IMR-90 (cell line): Measurements from ENCODE around the gene STIL. TPM values are rescaled to one million over a fixed set of nuclear protein-coding genes. Genes with fewer than 3 reads are reported as not detected.

Experiments used
- ATAC-seq: fragments of 200-7000 bp; cut with Tn5 transposase; 2 replicates; pipeline ENCODE4 v1.9.1; 2020; ENCODE audit warnings: low read depth, mild to moderate bottlenecking, moderate library complexity
- BruUV-seq: library from RNA; stranded (reverse); fragments of 400-500 nt; replicated peaks from 2 replicates; lab custom pipeline; 2021; lab: Mats Ljungman, UMichigan
- CTCF ChIA-PET: fragments of 300-600 bp; formaldehyde crosslinking; extraction: SDS; loops from one replicate; lab custom pipeline; 2021; ENCODE audit warnings: antibody characterized with exemption; lab: Yijun Ruan, JAX
- POLR2A ChIA-PET: fragments of 300-600 bp; sonication (Branson Sonifier 250); formaldehyde crosslinking; loops from one replicate; lab custom pipeline; 2022; ENCODE audit warnings: antibody characterized with exemption; ENCODE audit not compliant: unreplicated experiment; lab: Charles Lee
- DNase-seq: peaks from one replicate; pipeline ENCODE4 v3.0.0; 2013
- H2AFZ ChIP-seq: replicated peaks from 2 replicates; pipeline ENCODE3; 2013; ENCODE audit warnings: low read length, mild to moderate bottlenecking; ENCODE audit not compliant: poor library complexity
- H2AK5ac ChIP-seq: 2 replicates; pipeline ENCODE4 v1.6.1; 2013; ENCODE audit warnings: low read depth, low read length, inconsistent platforms
- H2AK9ac ChIP-seq: replicated peaks from 2 replicates; pipeline ENCODE3; 2013; ENCODE audit warnings: mild to moderate bottlenecking, low read depth, low read length, moderate library complexity; ENCODE audit not compliant: poor library complexity
- H2BK120ac ChIP-seq: 2 replicates; pipeline ENCODE4 v1.6.1; 2013; ENCODE audit warnings: low read depth, low read length, inconsistent platforms
- H2BK15ac ChIP-seq: 3 replicates; pipeline ENCODE4 v1.6.1; 2013; ENCODE audit warnings: low read depth, low read length, inconsistent platforms
- H2BK20ac ChIP-seq: 2 replicates; pipeline ENCODE4 v1.6.1; 2013; ENCODE audit warnings: low read depth, mild to moderate bottlenecking, inconsistent platforms, low read length, moderate library complexity
- H2BK5ac ChIP-seq: 2 replicates; pipeline ENCODE4 v1.6.1; 2013; ENCODE audit warnings: mild to moderate bottlenecking, low read depth, low read length, inconsistent platforms; ENCODE audit not compliant: poor library complexity, severe bottlenecking
- H3K14ac ChIP-seq: replicated peaks from 2 replicates; pipeline ENCODE4 v1.6.1; 2013; ENCODE audit warnings: low read depth, low read length, inconsistent platforms
- H3K18ac ChIP-seq: 2 replicates; pipeline ENCODE4 v1.6.1; 2013; ENCODE audit warnings: low read depth, low read length, control low read depth
- H3K23ac ChIP-seq: 2 replicates; pipeline ENCODE4 v1.6.1; 2013; ENCODE audit warnings: low read depth, low read length, inconsistent platforms
- H3K27ac ChIP-seq: 2 replicates; pipeline ENCODE4 v1.5.1; 2013; ENCODE audit warnings: mild to moderate bottlenecking, control low read depth, low read length; ENCODE audit not compliant: insufficient read depth
- H3K27me3 ChIP-seq: 2 replicates; pipeline ENCODE4 v1.6.1; 2013; ENCODE audit warnings: low read length; ENCODE audit not compliant: control insufficient read depth, insufficient read depth
- H3K36me3 ChIP-seq: 2 replicates; pipeline ENCODE4 v1.6.1; 2013; ENCODE audit warnings: low read length, mixed read lengths; ENCODE audit not compliant: control insufficient read depth, insufficient read depth
- H3K4ac ChIP-seq: 2 replicates; pipeline ENCODE4 v1.6.1; 2013; ENCODE audit warnings: low read depth, low read length, inconsistent platforms
- H3K4me1 ChIP-seq: 2 replicates; pipeline ENCODE4 v1.6.1; 2013; ENCODE audit warnings: low read length, mixed read lengths; ENCODE audit not compliant: control insufficient read depth, insufficient read depth
- H3K4me2 ChIP-seq: 2 replicates; pipeline ENCODE4 v1.6.1; 2013; ENCODE audit warnings: low read depth, mild to moderate bottlenecking, control low read depth, low read length, moderate library complexity
- H3K4me3 ChIP-seq: 2 replicates; pipeline ENCODE4 v1.5.1; 2013; ENCODE audit warnings: low read depth, mild to moderate bottlenecking, control low read depth, low read length, moderate library complexity; ENCODE audit not compliant: insufficient read depth
- H3K56ac ChIP-seq: 2 replicates; pipeline ENCODE4 v1.6.1; 2013; ENCODE audit warnings: low read length, inconsistent platforms; ENCODE audit not compliant: insufficient read depth; ENCODE audit errors: extremely low read depth
- H3K79me1 ChIP-seq, 2 experiments: 2 replicates each; pipeline ENCODE4 v1.6.1; 2013; ENCODE audit warnings: low read length in 2 of 2, inconsistent platforms in 1 of 2, low read depth in 1 of 2
- H3K9ac ChIP-seq: 2 replicates; pipeline ENCODE4 v1.6.1; 2013; ENCODE audit warnings: low read depth, low read length, control low read depth
- H3K9me1 ChIP-seq: 2 replicates; pipeline ENCODE4 v1.6.1; 2013; ENCODE audit warnings: low read length, inconsistent platforms; ENCODE audit not compliant: insufficient read depth
- H3K9me3 ChIP-seq: 2 replicates; pipeline ENCODE4 v1.6.1; 2013; ENCODE audit warnings: low read length; ENCODE audit not compliant: control insufficient read depth, insufficient read depth
- H4K20me1 ChIP-seq: 2 replicates; pipeline ENCODE4 v1.6.1; 2013; ENCODE audit warnings: low read length, inconsistent platforms; ENCODE audit not compliant: insufficient read depth
- H4K5ac ChIP-seq: 2 replicates; pipeline ENCODE4 v1.6.1; 2013; ENCODE audit warnings: mild to moderate bottlenecking, low read depth, low read length, control low read depth
- H4K8ac ChIP-seq, 2 experiments: 2 replicates each; pipeline ENCODE4 v1.6.1; 2013; ENCODE audit warnings: low read depth in 2 of 2, low read length in 2 of 2, control low read depth in 1 of 2, inconsistent platforms in 1 of 2
- H4K91ac ChIP-seq: 2 replicates; pipeline ENCODE4 v1.6.1; 2013; ENCODE audit warnings: low read depth, low read length, inconsistent platforms; ENCODE audit not compliant: insufficient read depth
- CEBPB ChIP-seq: IDR thresholded peaks from 2 replicates; pipeline ENCODE4 v1.6.1; 2012; ENCODE audit warnings: low read depth, low read length, improper control_type of control experiment
- CHD1 ChIP-seq: IDR thresholded peaks from 2 replicates; pipeline ENCODE4 v1.6.1; 2012; ENCODE audit warnings: low read depth, low read length, improper control_type of control experiment
- FOS ChIP-seq: fragments of 150-350 bp; IDR thresholded peaks from 2 replicates; pipeline ENCODE4 v1.6.1; 2016; ENCODE audit warnings: low read depth, low read length
- MAFK ChIP-seq: IDR thresholded peaks from 2 replicates; pipeline ENCODE4 v1.6.1; 2012; ENCODE audit warnings: low read depth, low read length, improper control_type of control experiment
- NFE2L2 ChIP-seq: fragments of 150-350 bp; IDR thresholded peaks from 2 replicates; pipeline ENCODE4 v1.6.1; 2016; ENCODE audit warnings: low read depth, mild to moderate bottlenecking, low read length
- POLR2A ChIP-seq: IDR thresholded peaks from 2 replicates; pipeline ENCODE4 v1.6.1; 2012; ENCODE audit warnings: mild to moderate bottlenecking, low read depth, low read length
- RFX5 ChIP-seq: IDR thresholded peaks from 2 replicates; pipeline ENCODE4 v1.8.0; 2012; ENCODE audit warnings: low read depth, mild to moderate bottlenecking, low read length, moderate library complexity
- SMC3 ChIP-seq: fragments of 150-350 bp; IDR thresholded peaks from 2 replicates; pipeline ENCODE4 v1.6.1; 2016; ENCODE audit warnings: low read depth, mild to moderate bottlenecking, antibody characterized with exemption, low read length, moderate library complexity
- WGBS, 2 experiments: methylation state at CpG; one replicate each; pipeline versions ENCODE4 v1.1.5 to v1.1.7; 2013; ENCODE audit warnings: missing lambda C conversion rate in 2 of 2; ENCODE audit not compliant: insufficient read length in 1 of 2; ENCODE audit errors: extremely low coverage in 2 of 2; 5-methylcytosine and 5-hydroxymethylcytosine counted together
- dilution Hi-C: fragments of 300-500 bp; cut with HindIII; formaldehyde crosslinking; loops from one replicate; pipeline ENCODE4 v1.14.3; 2018; ENCODE audit warnings: low sequenced_read_pairs; ENCODE audit not compliant: unreplicated experiment
- in situ Hi-C: fragments of 300-500 bp; cut with MboI; formaldehyde crosslinking; loops from 3 replicates; pipeline ENCODE4 v1.14.3; 2019; ENCODE audit warnings: low sequenced_read_pairs, inconsistent platforms, mixed read lengths
- intact Hi-C: fragments of 100-400 bp; cut with micrococcal nuclease; formaldehyde crosslinking; loops from 2 replicates; pipeline ENCODE4 v1.10.0; 2022
- polyA plus RNA-seq, 3 experiments: library from polyadenylated mRNA; depleted of rRNA; stranded (reverse); fragments of >200 nt; gene quantifications; 2 replicates each; pipeline ENCODE4 v1.2.3, GENCODE V29; 2012; ENCODE audit warnings: low replicate concordance in 1 of 3
- total RNA-seq: library from RNA; depleted of rRNA; stranded (reverse); fragments of >200 nt; gene quantifications from 2 replicates; pipeline ENCODE4 v1.2.3, GENCODE V29; 2012
- TF ChIP-seq, protein P1 (sequence below): conservative IDR thresholded peaks from 2 replicates; pipeline ENCODE4 v1.5.1; 2012; ENCODE audit warnings: mild to moderate bottlenecking, low read depth, low read length, improper control_type of control experiment

STIL gene
- total and polyA plus RNA-seq, 2 of the 4 experiments (the other 2 are of a cell fraction), result 6.8 to 17.2 TPM

DNA sequence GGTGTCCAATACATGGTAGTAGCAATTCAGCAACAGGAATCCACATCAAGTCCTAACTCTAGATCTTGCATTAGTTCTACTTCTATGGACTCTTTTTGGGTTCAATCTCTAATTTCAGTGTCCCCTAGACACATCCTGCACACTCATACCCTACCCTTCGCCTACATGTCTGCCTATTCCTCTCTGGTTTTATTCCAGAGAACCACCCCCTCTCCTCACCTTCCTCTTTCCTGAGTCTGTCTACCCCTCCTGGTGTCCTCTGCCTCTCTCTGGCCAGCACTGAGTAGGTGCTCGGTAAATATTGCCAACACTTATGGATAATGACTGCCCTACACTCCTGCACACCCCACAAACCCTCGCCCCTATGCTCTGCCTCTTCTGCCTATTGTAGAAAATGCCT is 91.5 kb downstream of the STIL start:
- H2AFZ ChIP-seq, result no peak overlapping the region
- H3K4ac ChIP-seq, result no peak overlapping the region
- H4K8ac ChIP-seq, result no peak overlapping the region
- no peak overlapping the region for H3K23ac ChIP-seq
- no peak overlapping the region for H2AK5ac ChIP-seq
- in situ Hi-C loops (no loop called here), dilution Hi-C loops (no loop called here), intact Hi-C loops (no loop called here)
- no peaks in the 10 kb centered on the region for H3K79me1 ChIP-seq
- H4K91ac ChIP-seq, result no peak overlapping the region
- H3K56ac ChIP-seq, result no peak overlapping the region
- no peak for ATAC-seq
- no peak overlapping the region for H3K4me2 ChIP-seq
- H3K9me3 ChIP-seq, result peaks cover 9% of the 10 kb centered on the region; the same call in 1 of the 2 replicates
- H2BK5ac ChIP-seq, result no peak overlapping the region
- H4K20me1 ChIP-seq, result no peaks in the 10 kb centered on the region
- no peak for DNase-seq
- no peak overlapping the region for H2BK120ac ChIP-seq
- H3K36me3 ChIP-seq, result no peaks in the 10 kb centered on the region
- no peaks in the 10 kb centered on the region for H3K9me1 ChIP-seq
- WGBS, 2 experiments, result 70% methylated on average over 2 of the region's 3 CpGs; no CpG with 5 or more reads in 1 of the 2 experiments
- no peak overlapping the region for H2BK15ac ChIP-seq
- H3K14ac ChIP-seq, result no peak overlapping the region
- peaks cover 73% of the 10 kb centered on the region for H3K27me3 ChIP-seq
- ChIA-PET CTCF (no interaction called here), POLR2A (no interaction called here)
- no peak overlapping the region for H3K27ac ChIP-seq
- H2AK9ac ChIP-seq, result no peak overlapping the region
- H3K4me1 ChIP-seq, result peaks cover 3% of the 10 kb centered on the region
- H3K4me3 ChIP-seq, result no peak overlapping the region
- BruUV-seq, result no TSS peak
- H3K18ac ChIP-seq, result no peak overlapping the region
- TF ChIP-seq CHD1, result no peak
- TF ChIP-seq RFX5, result no peak
- TF ChIP-seq FOS, result no peak
- no peak for TF ChIP-seq NFE2L2
- TF ChIP-seq, protein P1, sequence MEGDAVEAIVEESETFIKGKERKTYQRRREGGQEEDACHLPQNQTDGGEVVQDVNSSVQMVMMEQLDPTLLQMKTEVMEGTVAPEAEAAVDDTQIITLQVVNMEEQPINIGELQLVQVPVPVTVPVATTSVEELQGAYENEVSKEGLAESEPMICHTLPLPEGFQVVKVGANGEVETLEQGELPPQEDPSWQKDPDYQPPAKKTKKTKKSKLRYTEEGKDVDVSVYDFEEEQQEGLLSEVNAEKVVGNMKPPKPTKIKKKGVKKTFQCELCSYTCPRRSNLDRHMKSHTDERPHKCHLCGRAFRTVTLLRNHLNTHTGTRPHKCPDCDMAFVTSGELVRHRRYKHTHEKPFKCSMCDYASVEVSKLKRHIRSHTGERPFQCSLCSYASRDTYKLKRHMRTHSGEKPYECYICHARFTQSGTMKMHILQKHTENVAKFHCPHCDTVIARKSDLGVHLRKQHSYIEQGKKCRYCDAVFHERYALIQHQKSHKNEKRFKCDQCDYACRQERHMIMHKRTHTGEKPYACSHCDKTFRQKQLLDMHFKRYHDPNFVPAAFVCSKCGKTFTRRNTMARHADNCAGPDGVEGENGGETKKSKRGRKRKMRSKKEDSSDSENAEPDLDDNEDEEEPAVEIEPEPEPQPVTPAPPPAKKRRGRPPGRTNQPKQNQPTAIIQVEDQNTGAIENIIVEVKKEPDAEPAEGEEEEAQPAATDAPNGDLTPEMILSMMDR, result no peak
- no peak for TF ChIP-seq MAFK
- TF ChIP-seq CEBPB, result no peak
- TF ChIP-seq POLR2A, result no peak
- TF ChIP-seq SMC3, result no peak
- no peak overlapping the region for H4K5ac ChIP-seq
- no peak overlapping the region for H2BK20ac ChIP-seq
- no peak overlapping the region for H3K9ac ChIP-seq
